ENCODE data around the gene ITGA1.
"Not testable (repeated sequence)": the region's sequence is repeated elsewhere in the genome, so short reads cannot be mapped to it uniquely, and the experiment has no call there.

ITGA1 gene

GRCh38 chr5:52787600-52788504, at the start of gene ITGA1, which contains the start of gene PELO:
Gene ITGA1 (plus strand): TSS chr5:52787916. CDS start chr5:52788354, 438 bp downstream.
Gene PELO (plus strand): TSS chr5:52787916. CDS start chr5:52800395, 12,479 bp downstream.
- DNase-seq = peak; percentile 22 to 49

- peak; percentile 14 to 18 for DNase-seq
Observed at GRCh38 chr5:52738095-52738506, 49.6 kb upstream of the ITGA1 start.

- no peak for DNase-seq
Observed at GRCh38 chr5:52740007-52740406, 47.7 kb upstream of the ITGA1 start.

- peak; percentile 54 to 62 for DNase-seq
Observed at GRCh38 chr5:52743012-52743411, 44.7 kb upstream of the ITGA1 start.

GRCh38 chr5:52743529-52743928, 44.2 kb upstream of the ITGA1 start:
- DNase-seq = no peak

- peak; percentile 33 to 44 for DNase-seq
Observed at GRCh38 chr5:52743970-52744369, 43.7 kb upstream of the ITGA1 start.

- not testable (repeated sequence) for DNase-seq
Observed at GRCh38 chr5:52744867-52745458, 42.8 kb upstream of the ITGA1 start.

- no peak for DNase-seq
Observed at GRCh38 chr5:52746539-52746938, 41.2 kb upstream of the ITGA1 start.

- DNase-seq = no peak
Observed at GRCh38 chr5:52748590-52748989, 39.1 kb upstream of the ITGA1 start.

- DNase-seq = no peak
Observed at GRCh38 chr5:52749666-52750065, 38.0 kb upstream of the ITGA1 start.

GRCh38 chr5:52751137-52751536, 36.6 kb upstream of the ITGA1 start:
- DNase-seq = no peak

GRCh38 chr5:52754051-52754450, 33.7 kb upstream of the ITGA1 start:
- DNase-seq = no peak

GRCh38 chr5:52757527-52757926, 30.2 kb upstream of the ITGA1 start:
- DNase-seq = no peak

- DNase-seq = no peak
Observed at GRCh38 chr5:52758014-52758413, 29.7 kb upstream of the ITGA1 start.

GRCh38 chr5:52759331-52759730, 28.4 kb upstream of the ITGA1 start:
- DNase-seq = no peak

- no peak for DNase-seq
Observed at GRCh38 chr5:52760695-52761366, 26.9 kb upstream of the ITGA1 start.

GRCh38 chr5:52767217-52767743, 20.4 kb upstream of the ITGA1 start:
- DNase-seq = no peak

- no peak for DNase-seq
Observed at GRCh38 chr5:52767766-52768480, 19.8 kb upstream of the ITGA1 start.

- no peak for DNase-seq
Observed at GRCh38 chr5:52769061-52769460, 18.7 kb upstream of the ITGA1 start.

GRCh38 chr5:52770287-52770939, 17.3 kb upstream of the ITGA1 start:
- DNase-seq = no peak

GRCh38 chr5:52771343-52772039, 16.2 kb upstream of the ITGA1 start:
- DNase-seq = no peak
